CD4-positive, alpha-beta T cell (primary cell): ENCODE measurements around the gene FARS2. TPM values are rescaled to one million over a fixed set of nuclear protein-coding genes. Genes with fewer than 3 reads are reported as not detected.

Source experiments
- ATAC-seq: fragments of 200-7000 bp; cut with Tn5 transposase; one replicate; pipeline ENCODE4 v1.10.0; 2022; ENCODE audit warnings: mild to moderate bottlenecking; ENCODE audit not compliant: poor library complexity
- CTCF ChIA-PET: fragments of 350-600 bp; sonication (Branson Sonifier 250); formaldehyde crosslinking; loops from one replicate; lab custom pipeline; 2021; ENCODE audit warnings: antibody characterized with exemption, inconsistent platforms; lab: Charles Lee
- POLR2A ChIA-PET: fragments of 350-600 bp; sonication (Branson Sonifier 250); formaldehyde crosslinking; loops from one replicate; lab custom pipeline; 2021; ENCODE audit warnings: antibody characterized with exemption, inconsistent platforms; lab: Charles Lee
- DNase-seq, 14 experiments: peaks; one replicate each; pipeline ENCODE4 v3.0.0-alpha.2; 2013 to 2020; ENCODE audit warnings: mixed read lengths in 2 of 14
- H3K27ac ChIP-seq, 2 donors: one replicate each; pipeline versions ENCODE4 v1.5.1 to v1.7.0; 2013; ENCODE audit warnings: low read length in 2 of 2, low read depth in 1 of 2, mild to moderate bottlenecking in 1 of 2
- H3K27me3 ChIP-seq, 2 experiments: 1 replicate in 1 of 2; 2 replicates in 1 of 2; pipeline versions ENCODE4 v1.6.1 to v1.7.0; 2013; ENCODE audit warnings: low read length in 2 of 2, control low read depth in 1 of 2, mild to moderate bottlenecking in 1 of 2, moderate library complexity in 1 of 2; ENCODE audit not compliant: insufficient read depth in 2 of 2, control insufficient read depth in 1 of 2
- H3K36me3 ChIP-seq: one replicate; pipeline ENCODE4 v1.6.1; 2013; ENCODE audit warnings: low read length, control low read depth; ENCODE audit not compliant: insufficient read depth
- H3K4me1 ChIP-seq: one replicate; pipeline ENCODE4 v1.6.1; 2013; ENCODE audit warnings: low read length, control low read depth; ENCODE audit not compliant: insufficient read depth
- H3K4me3 ChIP-seq: one replicate; pipeline ENCODE4 v1.5.1; 2013; ENCODE audit warnings: mild to moderate bottlenecking, low read length, moderate library complexity
- H3K9me3 ChIP-seq, 2 experiments: 1 replicate in 1 of 2; 2 replicates in 1 of 2; pipeline versions ENCODE4 v1.6.1 to v1.7.0; 2013; ENCODE audit warnings: low read length in 2 of 2, mild to moderate bottlenecking in 2 of 2, control low read depth in 1 of 2, moderate library complexity in 1 of 2; ENCODE audit not compliant: control insufficient read depth in 1 of 2, insufficient read depth in 1 of 2
- H3K27ac Mint-ChIP-seq: one replicate; pipeline ENCODE4 v1.8.0; 2020; ENCODE audit warnings: mixed read lengths
- H3K27me3 Mint-ChIP-seq: one replicate; pipeline ENCODE4 v1.8.0; 2021; ENCODE audit warnings: mixed read lengths
- H3K36me3 Mint-ChIP-seq: one replicate; pipeline ENCODE4 v1.8.0; 2021; ENCODE audit warnings: low read depth, mixed read lengths
- H3K4me1 Mint-ChIP-seq: one replicate; pipeline ENCODE4 v1.8.0; 2021; ENCODE audit warnings: low read depth, mixed read lengths
- H3K4me3 Mint-ChIP-seq: one replicate; pipeline ENCODE4 v1.8.0; 2020; ENCODE audit warnings: mild to moderate bottlenecking, mixed read lengths
- H3K9me3 Mint-ChIP-seq: one replicate; pipeline ENCODE4 v1.8.0; 2020; ENCODE audit warnings: mixed read lengths
- CTCF ChIP-seq: fragments of 200-600 bp; IDR thresholded peaks from one replicate; pipeline ENCODE4 v1.8.0; 2022; ENCODE audit warnings: antibody characterized with exemption, mild to moderate bottlenecking
- intact Hi-C, 2 experiments: fragments of 100-400 bp; cut with DNase I in 1 of 2; cut with micrococcal nuclease in 1 of 2; formaldehyde crosslinking; loops; one replicate each; pipeline versions ENCODE4 v1.15.1 to v1.9.0; 2023 to 2025; cut with DNase I, micrococcal nuclease
- total RNA-seq, 174 experiments: library from RNA in 2 of 174; stranded (reverse) in 2 of 174; gene quantifications; one replicate each; pipeline ENCODE4 v1.2.3 and lab custom pipeline; 2021 to 2026

The FARS2 gene
- total RNA-seq, 2 experiments from 2014 or later, result 12.6 to 12.8 TPM

- ATAC-seq (no peak), DNase-seq (no peak)
- Mint-ChIP-seq H3K36me3 (no peaks in the 10 kb centered on the region), H3K4me3 (no peak overlapping the region), H3K9me3 (peaks cover 2% of the 10 kb centered on the region), H3K27me3 (no peaks in the 10 kb centered on the region), H3K4me1 (peaks cover 27% of the 10 kb centered on the region), H3K27ac (peak overlapping the region; percentile 55)
- Histone ChIP-seq H3K27me3 (no peaks in the 10 kb centered on the region), H3K4me3 (no peak overlapping the region), H3K9me3 (no peaks in the 10 kb centered on the region), H3K4me1 (peaks cover 20% of the 10 kb centered on the region), H3K36me3 (no peaks in the 10 kb centered on the region), H3K27ac (peak overlapping the region in 1 of 2 donors; percentile 16)
- CTCF ChIA-PET, result no interaction called here
- no peak for TF ChIP-seq CTCF
- intact Hi-C loops, result no loop called here
- POLR2A ChIA-PET, result no interaction called here
Observed at GRCh38 chr6:5814116-5814515, 552.8 kb downstream of the FARS2 start.

- no peak for TF ChIP-seq CTCF
- CTCF ChIA-PET, result no interaction called here
- Histone ChIP-seq H3K27me3 (no peaks in the 10 kb centered on the region), H3K36me3 (no peaks in the 10 kb centered on the region), H3K4me3 (no peak overlapping the region), H3K27ac (no peak overlapping the region), H3K4me1 (peaks cover 15% of the 10 kb centered on the region), H3K9me3 (no peaks in the 10 kb centered on the region)
- DNase-seq (no peak), ATAC-seq (no peak)
- H3K9me3 Mint-ChIP-seq, result peaks cover 2% of the 10 kb centered on the region
- POLR2A ChIA-PET, result no interaction called here
- no peaks in the 10 kb centered on the region for H3K27me3 Mint-ChIP-seq
- peaks cover 20% of the 10 kb centered on the region for H3K4me1 Mint-ChIP-seq
- H3K27ac Mint-ChIP-seq, result no peak overlapping the region
- no peaks in the 10 kb centered on the region for H3K36me3 Mint-ChIP-seq
- no peak overlapping the region for H3K4me3 Mint-ChIP-seq
- intact Hi-C loops, result no loop called here
Observed at GRCh38 chr6:5814901-5815300, 553.6 kb downstream of the FARS2 start.

- Histone ChIP-seq H3K27ac (no peak overlapping the region), H3K27me3 (no peaks in the 10 kb centered on the region), H3K4me3 (no peak overlapping the region), H3K4me1 (peaks cover 13% of the 10 kb centered on the region), H3K36me3 (no peaks in the 10 kb centered on the region), H3K9me3 (no peaks in the 10 kb centered on the region)
- Mint-ChIP-seq H3K4me1 (peaks cover 23% of the 10 kb centered on the region), H3K4me3 (no peak overlapping the region), H3K27me3 (no peaks in the 10 kb centered on the region), H3K36me3 (no peaks in the 10 kb centered on the region), H3K27ac (no peak overlapping the region), H3K9me3 (peaks cover 2% of the 10 kb centered on the region)
- intact Hi-C loops, result no loop called here
- ChIA-PET CTCF (no interaction called here), POLR2A (no interaction called here)
- TF ChIP-seq CTCF, result no peak
- DNase-seq, result no peak
- no peak for ATAC-seq
Observed at GRCh38 chr6:5817869-5818268, 556.6 kb downstream of the FARS2 start.
